Measurements from ENCODE around the gene GCLC. TPM values are rescaled to one million over a fixed set of nuclear protein-coding genes. Genes with fewer than 3 reads are reported as not detected.

The GCLC gene
- polyA plus RNA-seq, 1 donor from 2014 or later, result 10.4 TPM

- Histone ChIP-seq H3K36me3 (ENCODE audit: insufficient read depth, low read length) (peaks cover 6% of the 10 kb centered on the region), H3K27ac (ENCODE audit: low read length) (no peak overlapping the region), H3F3A (ENCODE audit: insufficient read depth, low read length, poor library complexity, severe bottlenecking) (no peaks in the 10 kb centered on the region), H3K4me2 (ENCODE audit: low read length) (no peak overlapping the region), H2AFZ (ENCODE audit: low read depth, low read length) (no peak overlapping the region), H3K79me2 (replicated peaks; ENCODE audit: insufficient read depth, low read length) (no peaks in the 10 kb centered on the region), H3K9ac (ENCODE audit: low read length) (no peak overlapping the region), H4K20me1 (ENCODE audit: insufficient read depth) (no peaks in the 10 kb centered on the region), H3K4me3 (ENCODE audit: low read length) (no peak overlapping the region), H3K9me3 (ENCODE audit: low read length) (no peaks in the 10 kb centered on the region), H3K9me2 (ENCODE audit: insufficient read depth, low read length) (no peaks in the 10 kb centered on the region), H3K27me3 (ENCODE audit: insufficient read depth, low read depth, low read length) (no peaks in the 10 kb centered on the region)
- no peak for TF ChIP-seq POLR2AphosphoS5 (IDR thresholded peaks at IDR 0.05)
- TF ChIP-seq MXI1 (conservative IDR thresholded peaks at IDR 0.05; ENCODE audit: poor library complexity, severe bottlenecking), result no peak
- TF ChIP-seq SMC3 (conservative IDR thresholded peaks at IDR 0.05; ENCODE audit: poor library complexity), result no peak
- no peak for TF ChIP-seq TAF1 (IDR thresholded peaks at IDR 0.05; ENCODE audit: low read depth)
- no peak for TF ChIP-seq CTCF (IDR thresholded peaks at IDR 0.05; ENCODE audit: poor library complexity, severe bottlenecking)
- TF ChIP-seq REST (IDR thresholded peaks at IDR 0.05; ENCODE audit: borderline replicate concordance), result no peak
- no peak for TF ChIP-seq EP300 (conservative IDR thresholded peaks at IDR 0.05; ENCODE audit: poor library complexity, severe bottlenecking)
- TF ChIP-seq RAD21 (conservative IDR thresholded peaks at IDR 0.05), result no peak
- no peak for TF ChIP-seq EZH2 (IDR thresholded peaks at IDR 0.05; ENCODE audit: borderline replicate concordance, insufficient read depth, low read length, poor library complexity, severe bottlenecking)
These were observed 44.8 kb downstream of the GCLC start for GRCh38 chr6:53500095-53500494.

GRCh38 chr6:53499094-53499493, 45.8 kb downstream of the GCLC start:
- H3K36me3 ChIP-seq (ENCODE audit: insufficient read depth, low read length), result peaks cover 6% of the 10 kb centered on the region
- no peak overlapping the region for H3K4me3 ChIP-seq (ENCODE audit: low read length)
- H3K4me2 ChIP-seq (ENCODE audit: low read length), result no peak overlapping the region
- no peak for TF ChIP-seq RAD21 (conservative IDR thresholded peaks at IDR 0.05)
- TF ChIP-seq REST (IDR thresholded peaks at IDR 0.05; ENCODE audit: borderline replicate concordance), result no peak
- TF ChIP-seq POLR2AphosphoS5 (IDR thresholded peaks at IDR 0.05), result no peak
- no peak for TF ChIP-seq MXI1 (conservative IDR thresholded peaks at IDR 0.05; ENCODE audit: poor library complexity, severe bottlenecking)
- no peak for TF ChIP-seq EP300 (conservative IDR thresholded peaks at IDR 0.05; ENCODE audit: poor library complexity, severe bottlenecking)
- no peak for TF ChIP-seq SMC3 (conservative IDR thresholded peaks at IDR 0.05; ENCODE audit: poor library complexity)
- no peak for TF ChIP-seq TAF1 (IDR thresholded peaks at IDR 0.05; ENCODE audit: low read depth)
- TF ChIP-seq CTCF (IDR thresholded peaks at IDR 0.05; ENCODE audit: poor library complexity, severe bottlenecking), result no peak
- TF ChIP-seq EZH2 (IDR thresholded peaks at IDR 0.05; ENCODE audit: borderline replicate concordance, insufficient read depth, low read length, poor library complexity, severe bottlenecking), result no peak
- no peaks in the 10 kb centered on the region for H3K27me3 ChIP-seq (ENCODE audit: insufficient read depth, low read depth, low read length)
- H3K9ac ChIP-seq (ENCODE audit: low read length), result no peak overlapping the region
- H4K20me1 ChIP-seq (ENCODE audit: insufficient read depth), result no peaks in the 10 kb centered on the region
- H3K79me2 ChIP-seq (replicated peaks; ENCODE audit: insufficient read depth, low read length), result no peaks in the 10 kb centered on the region
- no peak overlapping the region for H3K27ac ChIP-seq (ENCODE audit: low read length)
- H2AFZ ChIP-seq (ENCODE audit: low read depth, low read length), result no peak overlapping the region
- no peaks in the 10 kb centered on the region for H3K9me2 ChIP-seq (ENCODE audit: insufficient read depth, low read length)
- no peaks in the 10 kb centered on the region for H3K9me3 ChIP-seq (ENCODE audit: low read length)
- H3F3A ChIP-seq (ENCODE audit: insufficient read depth, low read length, poor library complexity, severe bottlenecking), result no peaks in the 10 kb centered on the region

Measured in neural cell (in vitro differentiated cells).